HG02642 (cell line): Measurements from ENCODE around the gene CHRNE.
"Not testable (repeated sequence)": the region's sequence is repeated elsewhere in the genome, so short reads cannot be mapped to it uniquely, and the experiment has no call there.

ENCODE experiments used
- ATAC-seq: cut with Tn5 transposase; IDR thresholded peaks from one replicate; pipeline ENCODE4 v1.9.1; 2021; ENCODE audit warnings: mild to moderate bottlenecking; ENCODE audit not compliant: unreplicated experiment, poor library complexity

The CHRNE gene

DNA sequence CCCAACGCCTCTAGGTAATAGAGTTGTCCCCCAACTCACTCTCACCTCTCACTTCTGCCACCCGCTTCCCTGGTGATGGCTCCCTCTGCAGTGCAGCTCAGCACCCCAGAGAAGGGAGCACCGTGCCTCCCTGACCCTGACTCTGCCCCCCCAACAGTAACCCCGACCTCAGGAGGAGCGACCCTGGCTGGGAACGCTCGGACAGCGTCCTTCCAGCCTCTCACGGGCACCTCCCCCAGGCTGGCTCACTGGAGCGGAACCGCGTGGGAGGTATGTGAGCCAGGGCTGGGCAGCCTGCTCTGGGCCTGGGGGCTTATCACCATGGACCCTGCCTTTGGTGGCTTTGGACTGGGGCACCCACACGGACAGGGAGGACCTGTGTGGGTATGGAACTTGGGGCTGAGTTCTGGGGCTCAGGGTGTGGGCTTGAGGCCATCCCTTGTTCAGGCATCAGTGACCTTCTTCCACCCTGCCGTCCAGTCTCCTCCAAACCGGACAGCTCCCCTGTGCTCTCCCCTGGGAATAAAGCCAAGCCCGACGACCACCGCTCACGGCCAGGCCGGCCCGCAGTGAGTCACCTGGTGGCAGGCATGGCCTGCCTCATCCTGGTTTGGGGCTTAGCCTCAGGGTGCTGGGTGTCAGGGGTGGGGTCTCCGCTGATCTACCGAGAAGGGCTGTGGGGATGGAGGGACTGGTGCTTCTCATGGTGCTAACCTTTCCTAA lies 10.2 kb downstream of the CHRNE start:
- ATAC-seq: no peak

DNA sequence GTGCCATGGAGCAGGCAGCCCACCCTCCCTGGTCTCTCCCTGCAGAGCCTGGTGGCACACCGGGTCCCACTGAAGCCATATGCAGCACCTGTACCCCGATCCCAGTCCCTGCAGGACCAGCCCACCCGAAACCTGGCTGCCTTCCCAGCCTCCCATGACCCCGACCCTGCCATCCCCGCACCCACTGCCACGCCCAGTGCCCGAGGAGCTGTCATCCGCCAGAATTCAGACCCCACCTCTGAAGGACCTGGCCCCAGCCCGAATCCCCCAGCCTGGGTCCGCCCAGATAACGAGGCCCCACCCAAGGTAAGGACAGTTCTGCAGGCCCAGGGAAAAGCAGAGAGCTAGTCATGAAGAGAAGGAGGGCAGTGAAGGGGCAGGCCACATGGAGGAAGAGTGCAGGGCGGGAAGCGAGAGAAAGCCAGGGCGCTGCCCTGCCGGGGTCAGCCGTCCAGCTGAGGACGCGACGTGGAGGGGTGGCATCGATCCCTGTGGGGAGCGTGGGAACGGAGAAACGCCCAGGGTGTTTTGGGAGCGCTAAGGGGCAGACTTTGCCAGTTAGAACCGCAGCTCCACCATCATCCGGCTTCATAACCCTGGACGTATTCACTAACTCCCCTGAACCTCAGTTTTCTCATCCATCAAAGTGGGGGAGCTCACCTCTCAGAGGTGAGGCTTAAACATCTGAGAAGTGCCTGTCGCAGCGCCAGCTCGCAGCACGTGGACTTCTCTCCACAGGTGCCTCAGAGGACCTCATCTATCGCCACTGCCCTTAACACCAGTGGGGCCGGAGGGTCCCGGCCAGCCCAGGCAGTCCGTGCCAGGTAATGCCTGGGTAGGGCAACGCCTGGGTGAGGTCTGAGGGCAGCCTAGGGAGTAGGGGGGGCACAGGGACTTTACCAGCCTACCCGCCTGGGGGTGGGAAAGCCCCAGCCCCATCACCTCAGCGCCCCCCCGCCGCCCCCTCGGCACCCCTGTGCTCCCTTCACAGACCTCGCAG lies 11.2 kb downstream of the CHRNE start:
- ATAC-seq: no peak

DNA sequence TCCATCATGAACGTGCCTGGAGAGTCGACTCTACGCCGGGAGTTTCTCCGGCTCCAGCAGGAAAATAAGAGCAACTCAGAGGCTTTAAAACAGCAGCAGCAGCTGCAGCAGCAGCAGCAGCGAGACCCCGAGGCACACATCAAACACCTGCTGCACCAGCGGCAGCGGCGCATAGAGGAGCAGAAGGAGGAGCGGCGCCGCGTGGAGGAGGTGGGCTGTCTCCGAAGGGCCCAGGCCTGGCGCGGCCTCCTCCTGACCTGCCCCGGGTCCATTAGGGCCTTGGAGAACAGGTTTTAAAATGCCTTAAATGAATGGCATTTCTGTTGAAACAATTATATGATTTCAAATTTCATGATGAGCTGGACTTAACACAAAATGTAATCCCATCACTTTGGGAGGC lies 15.3 kb downstream of the CHRNE start:
- no peak for ATAC-seq

DNA sequence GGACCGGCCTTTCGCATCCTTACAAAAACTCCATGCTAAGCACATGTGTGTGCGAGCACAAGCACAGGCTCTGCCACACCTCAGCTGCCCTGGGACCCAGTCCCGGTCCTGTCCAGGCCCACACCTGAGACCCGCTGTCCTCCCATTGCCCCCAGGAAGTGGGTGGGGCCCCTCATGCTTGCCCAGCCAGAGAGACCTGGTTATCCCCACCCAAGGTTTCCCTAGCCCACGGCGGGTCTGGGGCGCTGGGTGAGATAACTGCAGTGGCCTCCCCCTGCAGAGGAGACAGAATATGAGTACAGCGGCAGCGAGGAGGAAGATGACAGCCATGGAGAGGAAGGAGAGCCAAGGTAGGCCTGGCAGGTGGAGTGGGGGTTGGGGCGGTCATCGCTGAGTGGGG lies 16.1 kb downstream of the CHRNE start:
- ATAC-seq: no peak

DNA sequence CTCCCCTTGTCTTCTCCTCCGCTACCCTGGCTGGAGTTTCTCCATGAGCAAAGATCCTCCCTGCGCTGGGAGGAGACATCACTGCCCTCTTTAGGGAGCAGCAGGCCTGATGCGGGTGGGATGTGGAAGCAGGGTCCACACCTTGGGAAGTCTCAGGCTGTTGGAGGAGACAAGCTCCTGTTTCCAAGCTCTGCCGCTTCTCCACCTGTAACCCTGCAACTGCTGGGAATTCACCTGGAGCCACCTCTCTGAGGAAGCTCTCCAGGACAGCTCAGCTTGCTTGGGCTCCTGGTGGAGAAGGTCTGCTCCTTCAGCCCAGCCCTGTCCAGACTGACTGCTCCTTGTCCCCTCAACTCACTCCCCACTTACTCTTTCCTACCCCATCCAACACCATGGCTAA lies 18.4 kb downstream of the CHRNE start:
- ATAC-seq: no peak

DNA sequence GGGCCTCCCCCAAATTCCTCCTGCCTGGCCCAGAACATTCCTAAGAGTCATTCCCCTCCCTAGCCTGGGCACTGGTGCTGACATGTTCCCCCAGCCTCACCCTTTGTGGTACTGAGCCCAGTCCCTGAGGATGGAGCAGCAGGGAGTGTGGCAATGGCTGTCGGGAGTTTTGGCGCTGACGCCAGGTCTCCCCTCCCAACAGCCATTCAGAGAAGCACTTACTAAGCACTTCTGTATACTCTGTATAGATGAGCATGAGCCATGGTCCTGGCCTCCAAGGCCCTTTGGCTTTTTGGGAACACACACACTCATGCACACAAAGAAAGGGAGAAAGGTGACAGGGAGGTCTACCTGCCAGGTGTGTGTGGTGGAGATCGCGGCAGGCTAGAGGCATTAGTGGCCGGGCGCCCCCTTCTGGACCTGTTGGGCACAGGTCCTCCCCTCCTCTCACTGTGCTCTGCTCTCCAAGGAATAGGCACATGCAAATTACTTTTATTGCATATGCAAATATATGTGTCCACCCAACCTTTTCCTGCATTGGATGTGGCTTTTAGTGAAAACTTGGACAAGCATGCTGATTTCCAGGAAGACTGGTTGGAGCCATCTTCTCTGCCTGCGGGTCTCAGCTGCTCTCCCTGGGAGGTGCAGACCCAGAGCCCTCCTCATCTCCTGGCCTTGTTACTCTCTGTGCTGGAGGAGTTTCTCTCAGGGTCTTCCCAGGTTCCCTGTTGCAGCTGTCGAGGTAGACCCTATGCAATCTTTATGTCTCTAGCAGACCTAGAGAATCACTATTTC lies 20.9 kb downstream of the CHRNE start:
- ATAC-seq: no peak

DNA sequence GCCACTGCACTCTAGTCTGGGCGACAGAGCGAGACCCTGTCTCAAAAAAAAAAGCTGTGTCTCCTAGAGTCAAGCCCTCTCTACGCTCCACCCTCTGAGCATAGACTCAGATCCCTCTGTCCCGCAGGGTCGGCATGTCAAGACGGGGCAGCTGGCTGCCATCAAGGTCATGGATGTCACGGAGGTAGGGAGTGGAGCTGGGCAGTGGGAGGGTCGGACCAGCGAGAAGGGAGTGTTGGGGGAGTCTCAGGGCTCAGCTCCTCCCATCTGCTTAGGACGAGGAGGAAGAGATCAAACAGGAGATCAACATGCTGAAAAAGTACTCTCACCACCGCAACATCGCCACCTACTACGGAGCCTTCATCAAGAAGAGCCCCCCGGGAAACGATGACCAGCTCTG lies 22.0 kb downstream of the CHRNE start:
- no peak for ATAC-seq

DNA sequence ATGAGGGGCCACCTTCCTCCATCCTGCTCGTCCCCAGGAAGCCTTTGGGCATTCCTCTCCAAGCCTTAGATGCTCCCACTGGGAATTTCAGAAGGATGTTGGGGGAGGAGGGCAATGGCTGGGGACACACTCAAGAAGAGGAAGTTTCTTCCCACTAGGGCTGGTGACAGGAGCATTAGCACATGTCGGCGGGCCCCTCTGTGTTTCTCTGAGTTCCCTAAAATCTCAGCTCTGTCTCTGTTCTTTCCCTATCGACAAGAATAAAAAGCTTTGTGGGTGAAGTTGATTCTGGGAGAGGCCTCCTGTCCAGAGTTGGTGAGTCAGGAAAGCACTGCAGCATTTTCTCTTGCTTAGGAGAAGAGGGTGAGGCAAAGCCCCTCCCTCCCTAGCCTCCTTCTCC lies 23.3 kb downstream of the CHRNE start:
- no peak for ATAC-seq

DNA sequence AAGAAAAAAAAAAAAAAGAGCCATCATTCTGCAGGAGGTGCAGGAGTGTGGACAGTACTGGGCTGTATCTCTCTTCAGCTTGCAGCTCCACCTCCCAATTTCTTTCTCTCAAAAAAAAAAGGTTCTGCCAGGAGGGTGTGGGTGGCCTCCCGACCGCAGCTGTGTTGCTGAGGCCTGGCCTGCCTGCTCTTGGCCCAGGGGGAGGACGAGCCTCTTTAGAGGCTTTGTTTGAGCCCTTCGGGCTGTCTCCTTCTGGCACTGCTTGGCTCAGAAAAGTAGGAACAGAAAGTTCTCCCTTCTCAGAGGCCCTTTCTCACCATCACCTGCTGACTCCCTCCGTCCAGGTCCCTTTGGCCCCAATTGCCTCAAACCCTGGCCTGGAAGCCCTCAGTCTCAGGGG lies 25.8 kb downstream of the CHRNE start:
- no peak for ATAC-seq

DNA sequence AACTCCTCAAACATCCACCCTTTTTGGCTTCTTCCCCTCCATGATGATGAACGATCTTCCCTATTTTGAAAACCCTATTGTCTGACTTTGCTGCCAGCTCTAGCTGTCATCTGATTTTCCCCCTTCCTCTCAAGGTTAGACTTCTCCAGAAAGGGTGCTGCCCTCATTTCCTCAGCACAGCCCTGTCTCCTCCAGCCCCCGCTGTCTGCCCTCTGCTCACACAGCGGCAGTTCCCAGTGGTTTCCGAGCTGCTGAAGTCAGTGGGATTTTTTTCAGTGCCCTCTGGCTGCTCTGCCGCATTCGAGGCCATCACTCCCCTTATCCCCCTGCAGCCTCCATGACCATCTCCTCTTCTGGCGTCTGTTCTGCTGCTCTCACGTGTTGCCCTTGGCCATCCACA lies 30.1 kb downstream of the CHRNE start:
- no peak for ATAC-seq

DNA sequence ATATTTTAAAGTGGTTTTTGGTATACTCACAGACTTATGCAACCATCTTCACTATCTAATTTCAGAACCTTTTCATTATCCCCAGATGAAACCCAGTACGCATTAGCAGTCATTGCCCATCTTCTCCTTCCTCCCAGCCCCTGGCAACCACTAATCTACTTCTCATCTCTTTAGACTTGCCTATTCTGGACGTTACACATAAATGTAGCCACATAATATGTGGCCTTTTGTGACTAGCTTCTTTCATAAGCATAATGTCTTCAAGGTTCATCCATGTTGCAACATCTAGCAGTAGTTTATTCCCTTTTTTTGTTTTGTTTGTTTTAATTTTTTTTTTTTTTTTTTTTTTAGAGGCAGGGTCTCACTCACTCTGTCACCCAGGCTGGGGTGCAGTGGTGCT lies 32.0 kb downstream of the CHRNE start:
- ATAC-seq: no peak

DNA sequence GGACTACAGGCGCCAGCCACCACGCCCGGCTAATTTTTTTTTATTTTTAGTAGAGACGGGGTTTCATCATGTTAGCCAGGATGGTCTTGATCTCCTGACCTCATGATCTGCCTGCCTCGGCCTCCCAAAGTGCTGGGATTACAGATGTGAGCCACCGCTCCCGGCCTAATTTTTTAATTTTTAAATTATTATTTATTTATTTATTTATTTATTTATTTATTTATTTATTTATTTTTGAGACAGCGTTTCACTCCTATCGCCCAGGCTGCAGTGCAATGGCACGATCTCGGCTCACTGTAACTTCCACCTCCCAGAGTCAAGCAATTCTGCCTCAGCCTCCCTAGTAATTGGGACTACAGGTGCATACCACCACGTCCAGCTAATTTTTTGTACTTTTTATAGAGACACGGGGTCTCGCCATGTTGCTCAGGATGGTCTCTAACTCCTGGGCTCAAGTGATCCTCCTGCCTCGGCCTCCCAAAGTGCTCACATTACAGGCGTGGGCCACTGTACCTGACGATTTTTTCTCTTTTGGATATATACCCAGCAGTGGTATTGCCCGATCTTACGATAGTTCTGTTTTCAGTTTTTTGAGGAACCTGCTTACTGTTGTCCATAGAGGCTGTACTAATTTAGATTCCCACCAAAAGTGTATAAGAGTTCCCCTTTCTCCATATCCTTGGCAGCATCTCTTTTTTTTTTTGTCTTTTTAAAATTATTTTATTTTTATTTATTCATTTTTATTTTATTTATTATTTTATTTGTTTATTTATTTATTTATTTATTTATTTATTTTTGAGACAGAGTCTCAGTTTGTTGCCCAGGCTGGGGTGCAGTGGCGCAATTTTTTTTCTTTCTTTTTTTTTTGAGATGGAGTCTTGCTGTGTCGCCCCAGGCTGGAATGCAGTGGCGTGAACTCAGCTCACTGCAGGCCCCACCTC lies 33.6 kb downstream of the CHRNE start:
- ATAC-seq: not testable (repeated sequence)

DNA sequence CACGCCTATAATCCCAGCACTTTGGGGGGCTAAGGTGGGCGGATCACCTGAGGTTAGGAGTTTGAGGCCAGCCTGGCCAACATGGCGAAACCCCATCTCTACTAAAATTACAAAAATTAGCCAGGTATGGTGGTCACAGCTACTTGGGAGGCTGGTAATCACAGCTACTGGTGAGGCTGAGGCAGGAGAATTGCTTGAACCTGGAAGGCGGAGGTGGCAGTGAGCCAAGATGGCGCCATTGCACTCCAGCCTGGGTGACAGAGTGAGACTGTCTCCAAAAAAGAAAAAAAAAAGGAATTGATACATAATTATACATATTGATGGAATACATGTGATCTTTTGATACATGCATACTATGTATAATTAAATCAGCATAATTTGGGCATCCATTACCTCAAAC lies 35.4 kb downstream of the CHRNE start:
- not testable (repeated sequence) for ATAC-seq

DNA sequence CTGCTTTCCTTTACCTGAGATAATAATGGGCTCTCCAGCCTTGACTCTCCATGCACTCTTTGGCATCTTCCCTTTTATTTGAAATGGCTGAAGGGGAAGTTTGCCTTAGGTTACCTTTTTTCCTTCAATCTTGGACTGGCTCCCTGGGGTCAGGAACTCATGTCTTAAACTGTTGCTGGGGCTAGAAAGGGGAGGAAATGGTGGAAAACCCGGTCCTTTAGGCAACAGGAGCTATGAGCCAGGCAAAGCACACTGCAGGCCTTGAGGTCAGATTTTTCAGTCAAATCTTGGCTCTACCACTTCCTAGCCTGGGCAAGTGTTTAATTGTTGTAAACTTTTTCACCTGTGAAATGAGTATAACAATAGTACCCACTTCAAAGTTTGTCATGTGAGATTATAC lies 39.6 kb downstream of the CHRNE start:
- ATAC-seq: no peak

DNA sequence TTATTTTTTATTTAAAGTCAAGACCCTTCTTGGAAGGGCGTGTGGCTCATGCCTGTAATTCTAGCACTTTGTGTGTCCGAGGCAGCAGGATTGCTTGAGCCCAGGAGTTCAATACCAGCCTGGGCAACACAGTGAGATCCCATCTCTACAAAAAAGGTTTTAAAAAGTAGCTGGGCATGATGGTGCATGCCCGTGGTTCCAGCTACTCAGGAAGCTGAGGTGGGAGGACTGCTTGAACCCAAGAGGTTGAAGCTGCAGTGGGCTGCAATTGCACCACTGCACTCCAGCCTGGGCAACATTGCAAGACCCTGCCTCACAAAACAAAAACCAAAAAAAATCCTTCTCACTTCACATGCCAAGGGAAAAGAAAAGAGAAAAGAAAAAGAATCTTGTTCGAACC lies 40.2 kb downstream of the CHRNE start:
- ATAC-seq: no peak

DNA sequence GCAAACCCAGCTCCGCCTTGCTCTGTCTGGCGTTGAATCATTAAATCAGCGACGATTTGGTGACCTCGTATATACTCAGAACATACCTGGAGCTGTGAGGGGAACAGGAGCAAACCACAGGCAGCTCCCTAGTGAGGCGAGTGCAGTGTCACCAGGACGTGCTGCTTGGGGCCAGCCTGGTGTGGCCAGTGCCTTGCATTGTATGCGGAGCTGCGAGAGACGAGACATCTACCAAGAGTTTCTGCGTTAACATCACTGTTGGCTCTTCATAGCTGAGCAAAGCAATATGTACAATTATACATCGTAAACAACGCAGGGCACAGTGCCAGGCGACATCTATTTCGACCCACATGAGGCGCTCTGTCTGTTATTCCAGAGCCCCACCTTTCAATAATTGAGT lies 41.8 kb downstream of the CHRNE start:
- no peak for ATAC-seq

DNA sequence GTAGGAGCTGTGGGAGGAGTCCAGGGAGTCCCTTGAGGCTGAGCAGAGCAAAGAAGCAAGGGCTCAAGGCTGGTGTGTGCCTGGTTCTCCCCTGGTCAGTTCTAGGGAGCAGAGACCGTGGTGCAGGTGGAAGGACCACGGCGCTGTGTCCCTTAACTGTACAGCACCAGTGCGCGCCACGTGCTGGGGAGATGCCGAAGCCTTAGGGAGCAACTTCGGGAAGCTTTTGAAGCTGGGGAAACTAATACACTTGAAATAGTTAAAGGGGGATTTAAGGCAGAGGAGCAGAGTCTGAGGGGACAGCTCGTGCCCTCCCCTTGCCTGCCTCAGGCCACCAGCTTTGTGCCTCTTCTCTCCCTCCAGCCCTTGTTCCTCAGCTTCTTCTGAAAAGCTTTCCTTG lies 42.2 kb downstream of the CHRNE start:
- ATAC-seq: no peak

DNA sequence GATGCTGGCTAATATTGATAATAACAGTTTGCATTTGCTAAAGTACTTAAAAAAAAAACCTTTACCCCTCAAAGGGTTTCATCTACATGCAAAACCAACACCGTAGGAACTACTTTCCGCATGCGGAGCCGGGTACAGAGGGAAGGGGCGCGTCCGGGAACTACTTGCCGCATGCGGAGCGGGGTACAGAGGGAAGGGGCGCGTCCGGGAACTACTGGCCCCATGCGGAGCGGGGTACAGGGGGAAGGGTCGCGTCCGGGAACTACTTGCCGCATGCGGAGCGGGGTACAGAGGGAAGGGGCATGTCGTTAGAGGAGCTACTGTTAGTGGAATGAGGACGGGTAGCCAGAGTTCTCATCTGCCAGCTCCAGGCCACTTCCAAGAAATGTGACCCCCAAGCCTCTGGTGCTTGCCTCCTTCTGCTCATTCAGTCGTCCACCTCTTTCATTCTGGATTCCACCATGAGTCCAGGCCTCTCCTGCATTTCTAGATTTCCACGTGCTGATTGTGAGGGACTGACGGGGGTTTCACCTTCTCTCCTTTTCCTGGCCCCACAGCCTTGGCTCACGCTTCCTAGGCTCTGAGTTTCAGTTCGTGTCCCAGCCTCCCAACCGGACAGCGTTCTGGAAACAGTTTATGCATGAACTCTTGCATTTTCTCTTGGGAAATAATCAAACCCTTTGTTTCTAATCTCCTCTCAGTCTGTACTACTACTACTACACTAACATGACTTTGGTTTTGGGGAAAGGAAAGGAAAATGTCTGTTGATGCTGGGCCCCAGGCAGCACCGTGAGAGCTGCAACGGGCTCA lies 42.9 kb downstream of the CHRNE start:
- no peak for ATAC-seq

DNA sequence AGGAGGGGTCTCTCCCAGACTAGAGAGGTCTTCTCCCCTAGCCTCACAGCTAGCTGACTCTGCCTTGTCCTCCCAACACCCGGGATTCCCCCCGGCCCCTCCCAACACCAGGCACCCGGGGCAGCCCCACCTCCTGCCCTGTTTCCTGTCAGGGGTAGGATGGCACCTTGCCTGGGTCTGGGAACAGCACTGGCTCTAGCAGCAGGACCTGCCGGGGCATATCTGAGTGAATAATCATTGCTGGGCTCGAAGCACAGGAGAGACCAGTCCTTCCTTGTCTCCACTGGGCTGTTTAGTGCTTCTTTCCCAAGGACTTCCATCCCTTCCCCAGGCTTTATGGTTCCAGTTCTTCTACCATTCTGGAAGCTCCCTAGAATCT lies 44.0 kb downstream of the CHRNE start:
- no peak for ATAC-seq
